B cell (primary cell): Measurements from ENCODE around the gene RAB42. TPM values are rescaled to one million over a fixed set of nuclear protein-coding genes. Genes with fewer than 3 reads are reported as not detected.

Experiments
- ATAC-seq: fragments of 200-7000 bp; cut with Tn5 transposase; one replicate; pipeline ENCODE4 v1.10.0; 2021; ENCODE audit warnings: low read depth, mild to moderate bottlenecking, moderate number of reproducible peaks, moderate library complexity
- CTCF ChIA-PET: fragments of 350-600 bp; sonication (Branson Sonifier 250); formaldehyde crosslinking; loops from one replicate; lab custom pipeline; 2021; ENCODE audit warnings: antibody characterized with exemption, inconsistent platforms; lab: Charles Lee
- POLR2A ChIA-PET: fragments of 350-600 bp; sonication (Branson Sonifier 250); formaldehyde crosslinking; loops from one replicate; lab custom pipeline; 2021; ENCODE audit warnings: antibody characterized with exemption; lab: Charles Lee
- DNase-seq: peaks from one replicate; pipeline ENCODE4 v3.0.0; 2013
- H2AFZ ChIP-seq: 2 replicates; pipeline ENCODE4 v1.6.1; 2012; ENCODE audit warnings: mild to moderate bottlenecking, low read depth, low read length; ENCODE audit not compliant: insufficient read depth, poor library complexity, severe bottlenecking
- H3K27ac ChIP-seq, 2 donors: 1 replicate in 1 of 2; 2 replicates in 1 of 2; pipeline ENCODE4 v1.5.1; 2012 to 2013; ENCODE audit warnings: low read length in 2 of 2, mild to moderate bottlenecking in 2 of 2, moderate library complexity in 1 of 2
- H3K27me3 ChIP-seq, 4 experiments: fragments of 200-600 bp in 1 of 4; sonication (generic) in 1 of 4; replicated peaks in 1 of 4; 1 replicate in 2 of 4; 2 replicates in 2 of 4; pipeline versions ENCODE4 v1.6.1 to v1.7.0; 2013 to 2016; ENCODE audit warnings: low read length in 3 of 4, mild to moderate bottlenecking in 2 of 4, mixed read lengths in 1 of 4, moderate library complexity in 1 of 4; ENCODE audit not compliant: insufficient read depth in 4 of 4, control insufficient read depth in 3 of 4; ENCODE audit errors: control extremely low read depth in 1 of 4
- H3K36me3 ChIP-seq, 2 experiments: replicated peaks in 1 of 2; 1 replicate in 1 of 2; 2 replicates in 1 of 2; pipeline versions ENCODE4 v1.6.1 to v1.7.1; 2013; ENCODE audit warnings: low read length in 1 of 2; ENCODE audit not compliant: insufficient read depth in 2 of 2, control insufficient read depth in 1 of 2; ENCODE audit errors: control extremely low read depth in 1 of 2, extremely low read depth in 1 of 2
- H3K4me1 ChIP-seq, 2 donors: fragments of 200-600 bp in 1 of 2; sonication (generic) in 1 of 2; 1 replicate in 1 of 2; 2 replicates in 1 of 2; pipeline versions ENCODE4 v1.5.1 to v1.6.1; 2013 to 2017; ENCODE audit warnings: low read length in 2 of 2; ENCODE audit not compliant: control insufficient read depth in 2 of 2, insufficient read depth in 2 of 2
- H3K4me2 ChIP-seq: replicated peaks from 2 replicates; pipeline ENCODE3; 2012; ENCODE audit warnings: mild to moderate bottlenecking, low read depth, low read length; ENCODE audit not compliant: poor library complexity, severe bottlenecking
- H3K4me3 ChIP-seq, 5 experiments: fragments of 200-600 bp in 1 of 5; sonication (generic) in 1 of 5; 1 replicate in 3 of 5; 2 replicates in 2 of 5; pipeline versions ENCODE4 v1.5.1 to v1.7.0; 2011 to 2016; ENCODE audit warnings: low read length in 4 of 5, mild to moderate bottlenecking in 4 of 5, low read depth in 2 of 5, control low read depth in 1 of 5, moderate library complexity in 1 of 5; ENCODE audit not compliant: insufficient read depth in 1 of 5; ENCODE audit errors: control extremely low read depth in 1 of 5, extremely low read depth in 1 of 5
- H3K79me2 ChIP-seq: fragments of 200-600 bp; sonication (generic); one replicate; pipeline ENCODE4 v1.6.0; 2016; ENCODE audit warnings: low read length; ENCODE audit not compliant: control insufficient read depth, insufficient read depth
- H3K9ac ChIP-seq: fragments of 200-600 bp; sonication (generic); 2 replicates; pipeline ENCODE4 v1.6.1; 2017; ENCODE audit warnings: mild to moderate bottlenecking, low read length, moderate library complexity
- H3K9me3 ChIP-seq, 3 donors: one replicate each; pipeline versions ENCODE4 v1.6.1 to v1.7.1; 2013; ENCODE audit warnings: low read length in 2 of 3; ENCODE audit not compliant: control insufficient read depth in 2 of 3, insufficient read depth in 1 of 3; ENCODE audit errors: control extremely low read depth in 1 of 3
- H4K20me1 ChIP-seq: 2 replicates; pipeline ENCODE4 v1.6.0; 2012; ENCODE audit warnings: mild to moderate bottlenecking, low read length; ENCODE audit not compliant: insufficient read depth, control insufficient read depth, poor library complexity, severe bottlenecking
- H3K27ac Mint-ChIP-seq: one replicate; pipeline ENCODE4 v1.8.0; 2021; ENCODE audit warnings: mixed read lengths
- H3K27me3 Mint-ChIP-seq: one replicate; pipeline ENCODE4 v1.8.0; 2021; ENCODE audit warnings: mixed read lengths
- H3K4me1 Mint-ChIP-seq: one replicate; pipeline ENCODE4 v1.8.0; 2021; ENCODE audit warnings: mixed read lengths
- H3K4me3 Mint-ChIP-seq: one replicate; pipeline ENCODE4 v1.8.0; 2021; ENCODE audit warnings: mixed read lengths
- H3K9me3 Mint-ChIP-seq: one replicate; pipeline ENCODE4 v1.8.0; 2022; ENCODE audit warnings: mixed read lengths; ENCODE audit not compliant: insufficient read depth
- CTCF ChIP-seq: fragments of 200-600 bp; IDR thresholded peaks from one replicate; pipeline ENCODE4 v1.8.0; 2022; ENCODE audit warnings: antibody characterized with exemption, mild to moderate bottlenecking
- EZH2 ChIP-seq: IDR thresholded peaks from 2 replicates; pipeline ENCODE4 v1.6.1; 2012; ENCODE audit warnings: borderline replicate concordance, low read depth, mild to moderate bottlenecking, moderate library complexity, low read length; ENCODE audit not compliant: insufficient read depth, poor library complexity, severe bottlenecking
- WGBS: methylation state at CpG from one replicate; pipeline ENCODE4 v1.1.5; 2013; ENCODE audit warnings: missing lambda C conversion rate; ENCODE audit not compliant: insufficient coverage; 5-methylcytosine and 5-hydroxymethylcytosine counted together
- intact Hi-C: fragments of 100-400 bp; cut with micrococcal nuclease; formaldehyde crosslinking; loops from one replicate; pipeline ENCODE4 v1.10.0; 2022
- polyA plus RNA-seq: library from polyadenylated mRNA; depleted of rRNA; stranded (reverse); fragments of >200 nt; gene quantifications from 2 replicates; pipeline ENCODE4 v1.2.3, GENCODE V29; 2012
- total RNA-seq, 2 donors: library from RNA; stranded (reverse); fragments of 120-200 nt in 1 of 2; gene quantifications; 1 replicate in 1 of 2; 2 replicates in 1 of 2; pipeline versions ENCODE4 v1.2.3 to v1.2.4, GENCODE V29; 2013 to 2022

The RAB42 gene
- total and polyA plus RNA-seq, 2 donors (not counting 1 experiment from before 2014, with no cell fraction given), result not detected

DNA sequence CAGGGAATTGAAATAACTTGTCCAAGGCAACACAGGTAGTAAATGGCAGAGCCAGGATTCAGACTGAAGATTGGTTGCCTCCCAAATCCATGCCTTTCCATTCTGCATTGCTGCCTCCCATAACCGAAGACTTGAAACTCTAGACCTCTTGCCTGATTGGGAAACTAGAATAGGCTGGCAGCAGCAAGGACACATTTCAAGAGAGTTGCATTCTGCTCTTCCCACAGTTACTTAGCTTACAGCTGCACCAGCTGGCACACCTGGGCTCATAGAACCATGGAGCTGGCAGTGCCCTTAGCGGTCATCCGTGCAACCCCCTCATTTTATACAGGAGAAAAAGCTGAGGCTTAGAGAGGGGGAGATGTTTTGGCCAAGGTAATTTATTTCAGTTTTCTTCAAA is 31.2 kb upstream of the RAB42 start:
- DNase-seq, result no peak
- H3K4me3 Mint-ChIP-seq, result no peak overlapping the region
- H3K27ac ChIP-seq, result no peak overlapping the region
- H3K4me1 Mint-ChIP-seq, result no peaks in the 10 kb centered on the region
- H3K9me3 ChIP-seq, result no peaks in the 10 kb centered on the region
- H3K27me3 Mint-ChIP-seq, result no peaks in the 10 kb centered on the region
- WGBS, result 100% methylated on average over 1 of the region's 3 CpGs
- peaks cover 2% of the 10 kb centered on the region for H3K79me2 ChIP-seq
- no peak overlapping the region for H3K4me3 ChIP-seq
- no peaks in the 10 kb centered on the region for H3K9me3 Mint-ChIP-seq
- no peaks in the 10 kb centered on the region for H4K20me1 ChIP-seq
- ATAC-seq, result no peak
- no peak overlapping the region for H2AFZ ChIP-seq
- ChIA-PET POLR2A (interaction anchor here (0.9 kb wide), 1 partner anchor 212 kb away, joined by 3 read pairs; no protein-coding TSS in a partner anchor), CTCF (interaction anchor here (1.2 kb wide), 1 partner anchor 11 kb away, joined by 3 read pairs; no protein-coding TSS in a partner anchor)
- no peaks in the 10 kb centered on the region for H3K27me3 ChIP-seq
- H3K36me3 ChIP-seq, result peaks cover 2 to 48% of the 10 kb centered on the region in 2 experiments
- H3K4me1 ChIP-seq, result no peaks in the 10 kb centered on the region
- no peak overlapping the region for H3K4me2 ChIP-seq
- no peak overlapping the region for H3K9ac ChIP-seq
- intact Hi-C loops, result no loop called here
- H3K27ac Mint-ChIP-seq, result no peak overlapping the region
- no peak for TF ChIP-seq CTCF
- no peak for TF ChIP-seq EZH2

- H3K27me3 ChIP-seq, result no peaks in the 10 kb centered on the region
- DNase-seq (no peak), ATAC-seq (no peak)
- no peaks in the 10 kb centered on the region for H3K79me2 ChIP-seq
- intact Hi-C loops, result no loop called here
- no peak overlapping the region for H3K4me3 ChIP-seq
- H3K4me1 ChIP-seq, result no peaks in the 10 kb centered on the region
- Mint-ChIP-seq H3K27me3 (no peaks in the 10 kb centered on the region), H3K27ac (no peak overlapping the region), H3K4me1 (no peaks in the 10 kb centered on the region), H3K4me3 (no peak overlapping the region), H3K9me3 (no peaks in the 10 kb centered on the region)
- H3K9me3 ChIP-seq, result no peaks in the 10 kb centered on the region
- ChIA-PET POLR2A (interaction anchor here (1.1 kb wide), 1 partner anchor 17 kb away, joined by 3 read pairs; no protein-coding TSS in a partner anchor), CTCF (interaction anchor here (0.9 kb wide), 1 partner anchor 39 kb away, joined by 8 read pairs; no protein-coding TSS in a partner anchor)
- no peaks in the 10 kb centered on the region for H4K20me1 ChIP-seq
- H3K4me2 ChIP-seq, result no peak overlapping the region
- no peak overlapping the region for H3K27ac ChIP-seq
- H2AFZ ChIP-seq, result no peak overlapping the region
- peaks cover 2 to 68% of the 10 kb centered on the region in 2 experiments for H3K36me3 ChIP-seq
- no peak overlapping the region for H3K9ac ChIP-seq
- TF ChIP-seq CTCF (no peak), EZH2 (no peak)
Measured at GRCh38 chr1:28564310-28564709, 27.8 kb upstream of the RAB42 start.
